Measurements from ENCODE around the gene NKPD1.
A peak's percentile ranks its signal among the peaks of the same experiment; 100 is the strongest.

The NKPD1 gene

GRCh38 chr19:45153339-45154063 is 7.3 kb downstream of the NKPD1 start:
- peak in 1 of 3 donors; percentile 47 for DNase-seq

DNA sequence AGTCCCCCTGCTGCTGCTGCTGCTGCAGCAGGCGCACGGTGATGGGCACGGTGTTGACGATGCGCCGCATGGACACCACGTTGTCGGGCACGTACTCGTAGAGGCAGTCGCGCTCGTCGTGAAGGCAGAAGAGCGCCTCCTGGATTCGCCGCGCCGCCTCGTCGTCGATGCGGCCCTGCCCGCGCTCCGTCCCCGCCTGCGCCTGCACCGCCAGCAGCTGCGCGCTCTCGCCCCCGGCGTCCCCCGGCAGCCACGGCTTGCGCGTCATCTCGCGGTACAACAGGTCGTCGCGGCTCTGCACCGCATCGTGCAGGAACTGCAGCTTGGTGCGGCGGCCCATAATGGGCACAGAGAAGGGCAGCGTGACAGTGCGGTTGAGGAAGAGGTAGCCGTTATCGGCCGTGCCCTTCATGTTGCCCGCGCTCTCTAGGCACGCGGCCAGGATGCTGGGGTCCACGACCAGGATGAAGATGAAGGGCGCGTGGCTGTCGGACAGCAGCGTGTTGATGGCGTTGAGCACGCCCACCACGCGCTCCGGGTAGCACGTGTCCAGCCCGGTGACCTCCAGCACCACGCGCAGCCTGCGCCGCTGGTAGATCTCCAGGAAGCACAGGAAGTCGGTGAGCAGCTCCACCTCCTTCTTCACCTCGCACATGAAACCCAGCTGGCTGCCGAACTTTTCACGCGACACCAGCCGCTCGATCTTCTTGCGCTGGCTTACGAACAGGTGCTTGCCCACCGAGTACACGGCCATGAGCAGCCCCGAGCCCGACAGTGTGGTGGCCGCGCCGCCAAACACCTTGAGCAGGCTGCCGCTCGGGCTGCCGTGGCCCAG is 8.1 kb downstream of the NKPD1 start:
- DNase-seq, result peak in 2 of 3 donors; percentile 35 to 53

DNA sequence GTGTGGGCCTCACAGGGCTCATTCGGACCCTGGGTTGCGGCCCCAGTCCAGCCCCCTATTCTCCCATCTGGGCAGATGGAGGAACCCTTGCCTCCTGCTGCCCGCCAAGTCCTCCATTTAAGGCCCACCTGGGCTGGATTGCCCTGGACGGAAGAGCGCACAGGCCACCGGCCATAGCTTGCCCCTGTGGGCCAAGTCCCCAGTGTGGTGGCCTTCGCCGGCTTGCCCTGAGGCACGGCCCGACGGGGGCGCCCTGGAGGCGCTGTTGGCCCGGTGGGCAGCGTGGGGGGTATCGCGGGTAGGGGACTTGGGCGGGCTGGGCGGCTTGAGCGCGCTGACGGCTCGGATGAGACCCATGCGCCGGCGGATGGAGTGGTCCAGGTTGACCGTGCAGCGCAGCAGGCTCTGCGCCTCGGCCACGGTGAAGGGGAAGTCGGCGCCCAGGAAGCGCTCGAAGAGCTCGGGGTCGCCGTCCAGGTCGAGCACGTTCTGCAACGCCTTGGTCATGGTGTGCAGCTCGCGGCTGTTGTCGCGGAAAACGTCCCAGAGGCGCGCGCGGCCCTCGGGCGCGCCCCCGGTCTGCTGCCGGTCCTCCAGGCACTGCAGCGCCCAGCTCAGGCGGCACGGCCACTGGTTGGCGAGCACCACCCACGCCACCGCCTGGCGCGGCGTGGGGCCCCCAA is 8.8 kb downstream of the NKPD1 start:
- no peak for DNase-seq

GRCh38 chr19:45151320-45151719 is 9.5 kb downstream of the NKPD1 start:
- no peak for DNase-seq

GRCh38 chr19:45150751-45151281 is 10.0 kb downstream of the NKPD1 start:
- peak in 2 of 3 donors; percentile 43 to 59 for DNase-seq

GRCh38 chr19:45150180-45150579 is 10.6 kb downstream of the NKPD1 start:
- no peak for DNase-seq

- DNase-seq, result no peak
Observed at GRCh38 chr19:45149129-45149528, 11.7 kb downstream of the NKPD1 start.

GRCh38 chr19:45147835-45148676 is 12.7 kb downstream of the NKPD1 start:
- DNase-seq, result no peak

GRCh38 chr19:45146741-45147205 is 14.0 kb downstream of the NKPD1 start:
- DNase-seq, result no peak

- no peak for DNase-seq
Observed at GRCh38 chr19:45146251-45146650, 14.5 kb downstream of the NKPD1 start.

- DNase-seq, result no peak
Observed at GRCh38 chr19:45145270-45146189, 15.3 kb downstream of the NKPD1 start.

- DNase-seq, result no peak
Observed at GRCh38 chr19:45144431-45145269, 16.1 kb downstream of the NKPD1 start.

- DNase-seq, result no peak
Observed at GRCh38 chr19:45142726-45143110, 18.1 kb downstream of the NKPD1 start.

GRCh38 chr19:45142016-45142725 is 18.6 kb downstream of the NKPD1 start:
- DNase-seq, result no peak

- DNase-seq, result no peak
Observed at GRCh38 chr19:45141203-45141900, 19.4 kb downstream of the NKPD1 start.

GRCh38 chr19:45140533-45140932 is 20.2 kb downstream of the NKPD1 start:
- no peak for DNase-seq

DNA sequence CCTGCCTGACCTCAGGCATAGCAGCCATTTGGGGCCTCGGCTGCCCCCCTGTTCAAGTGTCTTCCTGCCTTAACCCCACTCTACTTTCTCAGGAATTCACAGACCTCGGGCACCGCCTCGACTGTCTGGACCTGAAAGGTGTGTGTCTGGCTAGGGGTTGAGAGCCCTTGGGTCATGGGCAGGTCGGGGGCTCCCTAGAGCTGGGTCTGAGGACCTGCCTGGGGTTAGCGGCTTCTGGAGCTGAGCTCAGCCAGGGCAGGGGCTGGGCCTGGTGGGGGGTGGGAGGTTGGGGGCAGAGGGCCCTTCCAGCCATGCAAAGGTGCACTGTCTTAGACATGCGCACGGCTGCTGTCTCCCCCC is 20.7 kb downstream of the NKPD1 start:
- no peak for DNase-seq

- DNase-seq, result no peak
Observed at GRCh38 chr19:45139286-45140143, 21.3 kb downstream of the NKPD1 start.

Data from suppressor macrophage treated with lipopolysaccharide for 1 hour (primary cell).